SW480 (cell line): ENCODE data around the gene TAC4.

Source experiments
- DNase-seq: peaks from one replicate; pipeline ENCODE4 v3.0.0-alpha.2; 2016; ENCODE audit warnings: low spot score

Gene TAC4

GRCh38 chr17:49848019-49848473 lies at the start of gene TAC4:
TAC4 (minus strand) TSS chr17:49848069; CDS start chr17:49848017, 52 bp downstream.
- no peak for DNase-seq

GRCh38 chr17:49896860-49897259 lies 49.0 kb upstream of the TAC4 start:
- no peak for DNase-seq

- DNase-seq, result no peak
Observed at GRCh38 chr17:49896222-49896621, 48.4 kb upstream of the TAC4 start.

- no peak for DNase-seq
Observed at GRCh38 chr17:49895812-49896211, 47.9 kb upstream of the TAC4 start.

- DNase-seq, result no peak
Observed at GRCh38 chr17:49894761-49895160, 46.9 kb upstream of the TAC4 start.

- no peak for DNase-seq
Observed at GRCh38 chr17:49891694-49892389, 44.0 kb upstream of the TAC4 start.

- DNase-seq, result no peak
Observed at GRCh38 chr17:49891271-49891670, 43.4 kb upstream of the TAC4 start.

- no peak for DNase-seq
Observed at GRCh38 chr17:49890852-49891251, 43.0 kb upstream of the TAC4 start.

- DNase-seq, result no peak
Observed at GRCh38 chr17:49890077-49890821, 42.4 kb upstream of the TAC4 start.

- no peak for DNase-seq
Observed at GRCh38 chr17:49889500-49889899, 41.6 kb upstream of the TAC4 start.

- DNase-seq, result no peak
Observed at GRCh38 chr17:49887744-49888360, 40.0 kb upstream of the TAC4 start.

- no peak for DNase-seq
Observed at GRCh38 chr17:49887086-49887743, 39.3 kb upstream of the TAC4 start.

- no peak for DNase-seq
Observed at GRCh38 chr17:49886036-49886435, 38.2 kb upstream of the TAC4 start.

- DNase-seq, result no peak
Observed at GRCh38 chr17:49882434-49882833, 34.6 kb upstream of the TAC4 start.

GRCh38 chr17:49881054-49881402 lies 33.2 kb upstream of the TAC4 start:
- no peak for DNase-seq

- DNase-seq, result peak; percentile 85
Observed at GRCh38 chr17:49880291-49881053, 32.6 kb upstream of the TAC4 start.

GRCh38 chr17:49878931-49879904 lies 31.3 kb upstream of the TAC4 start:
- no peak for DNase-seq

- DNase-seq, result no peak
Observed at GRCh38 chr17:49875685-49876084, 27.8 kb upstream of the TAC4 start.

GRCh38 chr17:49874911-49875310 lies 27.0 kb upstream of the TAC4 start:
- no peak for DNase-seq

- no peak for DNase-seq
Observed at GRCh38 chr17:49873926-49874325, 26.1 kb upstream of the TAC4 start.

GRCh38 chr17:49873466-49873865 lies 25.6 kb upstream of the TAC4 start:
- no peak for DNase-seq
